GM19025 (cell line): ENCODE measurements around the gene ACKR2.
"Not testable (repeated sequence)": the region's sequence is repeated elsewhere in the genome, so short reads cannot be mapped to it uniquely, and the experiment has no call there.

Experiments
- ATAC-seq: cut with Tn5 transposase; IDR thresholded peaks from one replicate; pipeline ENCODE4 v1.9.1; 2021; ENCODE audit warnings: mild to moderate bottlenecking, low read depth, moderate library complexity; ENCODE audit not compliant: unreplicated experiment

The ACKR2 gene

GRCh38 chr3:42801048-42801620 is 8.1 kb upstream of the ACKR2 start:
- no peak for ATAC-seq

- no peak for ATAC-seq
Measured at GRCh38 chr3:42801784-42802183, 7.5 kb upstream of the ACKR2 start.

GRCh38 chr3:42802876-42803413 is 6.3 kb upstream of the ACKR2 start:
- no peak for ATAC-seq

GRCh38 chr3:42803414-42804105 is 5.7 kb upstream of the ACKR2 start:
- ATAC-seq = no peak

GRCh38 chr3:42804106-42804830 is 5.0 kb upstream of the ACKR2 start, which contains the start of gene HIGD1A:
Gene HIGD1A (minus strand): TSS chr3:42804490. CDS start chr3:42794253, 10,237 bp downstream.
- peak; percentile 100 for ATAC-seq

GRCh38 chr3:42804831-42805132 is 4.5 kb upstream of the ACKR2 start:
- no peak for ATAC-seq

GRCh38 chr3:42805141-42805821 is 4.0 kb upstream of the ACKR2 start:
- no peak for ATAC-seq

GRCh38 chr3:42807929-42808328 is 1.3 kb upstream of the ACKR2 start:
- no peak for ATAC-seq

GRCh38 chr3:42810706-42811105 is 1.5 kb downstream of the ACKR2 start:
- ATAC-seq = not testable (repeated sequence)

- ATAC-seq = not testable (repeated sequence)
Measured at GRCh38 chr3:42811118-42811883, 2.1 kb downstream of the ACKR2 start.

- no peak for ATAC-seq
Measured at GRCh38 chr3:42814246-42814645, 5.0 kb downstream of the ACKR2 start.

GRCh38 chr3:42814914-42815507 is 5.8 kb downstream of the ACKR2 start:
- ATAC-seq = no peak

GRCh38 chr3:42815826-42816225 is 6.6 kb downstream of the ACKR2 start:
- no peak for ATAC-seq

- no peak for ATAC-seq
Measured at GRCh38 chr3:42819351-42819965, 10.2 kb downstream of the ACKR2 start.

- no peak for ATAC-seq
Measured at GRCh38 chr3:42820746-42821051, 11.5 kb downstream of the ACKR2 start.

- ATAC-seq = no peak
Measured at GRCh38 chr3:42822828-42823227, 13.6 kb downstream of the ACKR2 start.

- no peak for ATAC-seq
Measured at GRCh38 chr3:42823351-42823750, 14.1 kb downstream of the ACKR2 start.

GRCh38 chr3:42826141-42826540 is 16.9 kb downstream of the ACKR2 start:
- ATAC-seq = no peak

- no peak for ATAC-seq
Measured at GRCh38 chr3:42827023-42827422, 17.8 kb downstream of the ACKR2 start.

- no peak for ATAC-seq
Measured at GRCh38 chr3:42827654-42828053, 18.4 kb downstream of the ACKR2 start.
